GM21717 (cell line): ENCODE measurements around the gene GPR34.

Source experiments
- ATAC-seq: cut with Tn5 transposase; IDR thresholded peaks from one replicate; pipeline ENCODE4 v1.9.1; 2021; ENCODE audit warnings: mild to moderate bottlenecking, moderate library complexity; ENCODE audit not compliant: unreplicated experiment

The GPR34 gene

DNA sequence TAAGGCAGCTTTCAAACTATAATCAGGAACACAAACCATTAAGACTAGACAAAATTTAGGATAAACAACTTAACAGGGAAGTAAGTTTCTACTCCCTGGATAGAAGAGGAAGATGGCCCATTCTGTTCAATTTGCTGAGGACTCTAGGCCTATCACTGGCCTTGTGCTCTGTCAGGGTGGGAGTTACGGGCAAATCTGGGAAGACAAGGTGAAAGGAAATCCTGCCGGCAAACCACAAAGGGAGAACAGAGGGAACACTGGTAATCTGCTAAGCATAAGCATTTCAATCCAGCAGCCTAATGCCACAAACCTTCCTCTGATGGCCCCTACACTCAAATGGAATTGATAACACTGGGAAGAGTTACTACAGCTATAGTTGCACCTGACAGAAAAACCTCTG, 43.5 kb downstream of the GPR34 start:
- ATAC-seq: no peak

GRCh38 chrX:41733939-41734338, 45.2 kb downstream of the GPR34 start:
- peak; percentile 98 for ATAC-seq

DNA sequence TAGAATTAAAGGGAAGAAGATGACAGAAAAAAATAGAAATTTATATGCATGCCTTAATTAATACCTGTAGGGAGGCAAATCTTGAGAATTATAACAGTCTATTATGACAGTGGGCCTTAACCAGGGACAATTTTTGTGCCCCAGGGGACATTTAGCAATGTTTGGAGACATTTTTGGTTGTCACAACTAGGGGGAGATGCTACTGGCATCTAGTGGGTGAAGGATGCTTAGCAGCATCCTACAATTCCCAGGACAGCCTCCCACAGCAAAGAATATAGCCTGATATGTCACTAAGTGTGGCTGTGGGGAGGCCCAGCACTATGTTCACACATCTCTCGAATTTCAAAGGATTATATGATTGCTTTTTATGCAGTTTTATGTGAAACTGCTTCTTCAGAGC, 45.8 kb downstream of the GPR34 start:
- ATAC-seq: no peak

DNA sequence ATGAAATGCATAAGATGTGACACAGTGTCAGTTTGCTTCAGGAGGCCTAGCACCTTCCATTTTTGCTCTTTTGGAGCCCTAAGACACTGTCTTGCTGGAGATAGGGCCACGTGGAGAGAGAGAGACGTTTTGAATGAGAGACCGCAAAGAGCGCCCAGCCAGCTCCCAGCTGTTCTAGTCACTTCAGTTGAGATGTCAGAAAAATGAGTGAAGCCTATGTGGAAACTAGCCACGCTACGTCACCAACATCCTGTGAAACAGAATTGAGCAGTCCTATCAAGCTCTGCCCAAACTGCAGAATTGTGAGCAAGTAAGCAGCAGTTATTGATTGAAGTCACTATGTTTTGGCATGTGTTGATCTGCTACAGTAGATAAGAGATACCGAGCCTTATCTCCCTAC, 48.3 kb downstream of the GPR34 start:
- ATAC-seq: no peak

DNA sequence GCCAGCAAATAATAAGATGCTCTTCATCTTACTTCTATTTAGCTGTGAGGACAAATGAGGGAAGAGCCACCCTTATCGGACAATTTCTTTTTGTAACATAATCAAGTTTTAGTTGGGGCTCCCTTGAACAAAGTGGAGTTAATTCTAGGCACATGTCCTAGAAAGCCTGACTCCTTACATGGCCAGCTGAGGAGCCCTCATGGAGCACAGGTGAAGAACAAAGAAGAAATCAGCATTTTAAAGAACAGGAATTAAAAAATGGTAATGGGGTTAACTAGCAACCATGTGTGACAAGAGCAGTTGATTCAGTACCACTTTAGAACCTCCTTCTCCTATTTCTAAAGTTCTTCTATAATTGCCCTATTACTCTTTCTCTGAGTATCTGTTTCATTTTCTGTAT, 51.1 kb downstream of the GPR34 start:
- ATAC-seq: no peak
